PFSK-1 (cell line): ENCODE data around the gene SDHAF1.

Source experiments
- FOXP2 ChIP-seq: optimal IDR thresholded peaks from 2 replicates; pipeline ENCODE3; 2011; ENCODE audit warnings: borderline replicate concordance, control low read depth, inconsistent platforms; ENCODE audit not compliant: insufficient read depth; ENCODE audit errors: extremely low read length, extremely low read depth
- POLR2AphosphoS5 ChIP-seq: IDR thresholded peaks from 2 replicates; pipeline ENCODE4 v1.6.1; 2012; ENCODE audit warnings: low read depth, mild to moderate bottlenecking, control low read depth, low read length, moderate library complexity
- REST ChIP-seq, 2 experiments: IDR thresholded peaks; 2 replicates each; pipeline versions ENCODE4 v1.6.1 to v1.8.0; 2011 to 2012; ENCODE audit warnings: low read depth in 2 of 2, low read length in 2 of 2, control low read depth in 1 of 2, inconsistent platforms in 1 of 2, mild to moderate bottlenecking in 1 of 2, moderate library complexity in 1 of 2; ENCODE audit not compliant: insufficient read depth in 1 of 2
- SIN3A ChIP-seq: IDR thresholded peaks from 2 replicates; pipeline ENCODE4 v1.6.1; 2012; ENCODE audit warnings: mild to moderate bottlenecking, low read length, moderate library complexity, borderline replicate concordance; ENCODE audit not compliant: insufficient read depth
- TAF1 ChIP-seq: IDR thresholded peaks from 2 replicates; pipeline ENCODE4 v1.6.1; 2012; ENCODE audit warnings: low read length, control low read depth, borderline replicate concordance; ENCODE audit not compliant: insufficient read depth

SDHAF1 gene

GRCh38 chr19:35991731-35992450, 3.1 kb upstream of the SDHAF1 start:
- TF ChIP-seq REST (IDR thresholded peaks at IDR 0.05; ENCODE audit: insufficient read depth in 1 of 2, low read depth in 2 of 2, low read length in 2 of 2) (no peak), TAF1 (no peak), FOXP2 (no peak), POLR2AphosphoS5 (no peak), SIN3A (no peak)

- TF ChIP-seq REST (IDR thresholded peaks at IDR 0.05; ENCODE audit: insufficient read depth in 1 of 2, low read depth in 2 of 2, low read length in 2 of 2) (no peak), TAF1 (no peak), FOXP2 (no peak), SIN3A (no peak)
Observed at GRCh38 chr19:35992907-35993765, 1.9 kb upstream of the SDHAF1 start.

- TF ChIP-seq REST (IDR thresholded peaks at IDR 0.05; ENCODE audit: insufficient read depth in 1 of 2, low read depth in 2 of 2, low read length in 2 of 2): no peak
- no peak for TF ChIP-seq FOXP2
- no peak for TF ChIP-seq POLR2AphosphoS5
- TF ChIP-seq SIN3A: no peak
- no peak for TF ChIP-seq TAF1
Observed at GRCh38 chr19:35993923-35994598, 927 bp upstream of the SDHAF1 start.

- TF ChIP-seq SIN3A (no peak), REST (IDR thresholded peaks at IDR 0.05; ENCODE audit: insufficient read depth in 1 of 2, low read depth in 2 of 2, low read length in 2 of 2) (no peak), POLR2AphosphoS5 (no peak), TAF1 (no peak), FOXP2 (no peak)
Observed at GRCh38 chr19:35996777-35997176, 1.8 kb downstream of the SDHAF1 start.
